ENCODE measurements around the gene CREB5.

DNA sequence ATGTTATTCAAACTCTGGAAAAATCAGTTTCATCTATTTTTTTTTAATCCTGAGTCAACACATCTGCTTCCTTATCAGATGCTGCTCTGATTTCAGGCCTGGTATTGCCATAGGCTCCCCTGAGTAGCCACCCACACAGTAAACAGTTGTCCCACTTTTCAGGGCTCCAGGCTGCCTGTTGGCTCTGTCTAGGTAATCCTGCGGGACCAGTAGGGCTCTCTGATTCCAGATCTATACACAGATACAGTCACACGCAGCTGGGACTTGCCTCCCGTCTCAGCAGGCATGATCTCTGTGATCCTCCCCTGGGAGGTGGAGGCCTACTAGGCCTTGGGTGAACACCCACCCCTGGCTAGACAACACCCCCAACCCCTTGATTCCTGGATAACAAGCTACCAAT is 206.1 kb downstream of the CREB5 start:
- TF ChIP-seq POLR2A (IDR thresholded peaks at IDR 0.05) = no peak
- TF ChIP-seq, protein P1, sequence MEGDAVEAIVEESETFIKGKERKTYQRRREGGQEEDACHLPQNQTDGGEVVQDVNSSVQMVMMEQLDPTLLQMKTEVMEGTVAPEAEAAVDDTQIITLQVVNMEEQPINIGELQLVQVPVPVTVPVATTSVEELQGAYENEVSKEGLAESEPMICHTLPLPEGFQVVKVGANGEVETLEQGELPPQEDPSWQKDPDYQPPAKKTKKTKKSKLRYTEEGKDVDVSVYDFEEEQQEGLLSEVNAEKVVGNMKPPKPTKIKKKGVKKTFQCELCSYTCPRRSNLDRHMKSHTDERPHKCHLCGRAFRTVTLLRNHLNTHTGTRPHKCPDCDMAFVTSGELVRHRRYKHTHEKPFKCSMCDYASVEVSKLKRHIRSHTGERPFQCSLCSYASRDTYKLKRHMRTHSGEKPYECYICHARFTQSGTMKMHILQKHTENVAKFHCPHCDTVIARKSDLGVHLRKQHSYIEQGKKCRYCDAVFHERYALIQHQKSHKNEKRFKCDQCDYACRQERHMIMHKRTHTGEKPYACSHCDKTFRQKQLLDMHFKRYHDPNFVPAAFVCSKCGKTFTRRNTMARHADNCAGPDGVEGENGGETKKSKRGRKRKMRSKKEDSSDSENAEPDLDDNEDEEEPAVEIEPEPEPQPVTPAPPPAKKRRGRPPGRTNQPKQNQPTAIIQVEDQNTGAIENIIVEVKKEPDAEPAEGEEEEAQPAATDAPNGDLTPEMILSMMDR (IDR thresholded peaks at IDR 0.05) = no peak
